Lower leg skin (tissue), 4 donors: ENCODE measurements around the gene PKD1L1. TPM values are rescaled to one million over a fixed set of nuclear protein-coding genes. Genes with fewer than 3 reads are reported as not detected.

ENCODE experiments used
- DNase-seq, 2 donors: peaks; one replicate each; pipeline ENCODE4 v3.0.0-alpha.2; 2019; ENCODE audit warnings: low spot score in 2 of 2
- H3K4me3 ChIP-seq: fragments of 200-600 bp; sonication (generic); 2 replicates; pipeline ENCODE4 v1.5.1; 2017; ENCODE audit warnings: mild to moderate bottlenecking, low read depth; ENCODE audit not compliant: poor library complexity, severe bottlenecking
- POLR2A ChIP-seq, 2 donors: fragments of 450-650 bp; IDR thresholded peaks; one replicate each; pipeline ENCODE4 v1.6.1; 2016 to 2017; ENCODE audit warnings: antibody characterized with exemption in 2 of 2, mild to moderate bottlenecking in 1 of 2, moderate library complexity in 1 of 2
- WGBS, 2 donors: methylation state at CpG; one replicate each; pipeline ENCODE4 v1.1.5; 2018; 5-methylcytosine and 5-hydroxymethylcytosine counted together
- intact Hi-C: fragments of 100-400 bp; cut with DNase I; formaldehyde crosslinking; loops from one replicate; pipeline ENCODE4 v1.15.0; 2023; ENCODE audit warnings: low total_unique reads
- total RNA-seq, 4 donors: library from RNA; depleted of rRNA; stranded (reverse); fragments of >200 nt; gene quantifications; one replicate each; pipeline ENCODE4 v1.1.0, GENCODE V29; 2016
- TF ChIP-seq, protein P1 (sequence below), 3 donors: fragments of 450-650 bp; IDR thresholded peaks; one replicate each; pipeline ENCODE4 v1.5.1; 2016; ENCODE audit warnings: antibody characterized with exemption in 3 of 3, mild to moderate bottlenecking in 3 of 3, moderate library complexity in 2 of 3

PKD1L1 gene
- total RNA-seq, 4 donors from 2014 or later, result 0.04 to 0.12 (median 0.07) TPM

DNA sequence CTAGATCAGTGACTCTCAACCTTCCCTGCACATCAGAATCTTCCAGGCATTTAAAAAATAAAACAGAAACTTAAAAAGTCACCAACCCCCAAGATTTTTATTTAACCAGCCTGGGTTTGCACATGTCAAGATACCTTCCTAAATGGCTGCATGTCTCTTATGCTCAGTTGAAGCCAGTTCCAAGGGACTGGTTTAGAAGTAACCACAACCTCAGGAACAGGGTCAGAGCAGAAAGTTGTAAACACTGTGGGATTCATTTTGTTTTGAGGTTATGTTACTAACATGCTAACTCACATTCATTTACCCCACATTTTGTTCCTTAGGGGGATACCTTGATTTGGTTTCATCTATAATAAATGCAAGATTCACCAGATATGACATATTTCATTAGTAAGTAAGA, 72.9 kb downstream of the PKD1L1 start:
- intact Hi-C loops, result no loop called here
- TF ChIP-seq, protein P1, sequence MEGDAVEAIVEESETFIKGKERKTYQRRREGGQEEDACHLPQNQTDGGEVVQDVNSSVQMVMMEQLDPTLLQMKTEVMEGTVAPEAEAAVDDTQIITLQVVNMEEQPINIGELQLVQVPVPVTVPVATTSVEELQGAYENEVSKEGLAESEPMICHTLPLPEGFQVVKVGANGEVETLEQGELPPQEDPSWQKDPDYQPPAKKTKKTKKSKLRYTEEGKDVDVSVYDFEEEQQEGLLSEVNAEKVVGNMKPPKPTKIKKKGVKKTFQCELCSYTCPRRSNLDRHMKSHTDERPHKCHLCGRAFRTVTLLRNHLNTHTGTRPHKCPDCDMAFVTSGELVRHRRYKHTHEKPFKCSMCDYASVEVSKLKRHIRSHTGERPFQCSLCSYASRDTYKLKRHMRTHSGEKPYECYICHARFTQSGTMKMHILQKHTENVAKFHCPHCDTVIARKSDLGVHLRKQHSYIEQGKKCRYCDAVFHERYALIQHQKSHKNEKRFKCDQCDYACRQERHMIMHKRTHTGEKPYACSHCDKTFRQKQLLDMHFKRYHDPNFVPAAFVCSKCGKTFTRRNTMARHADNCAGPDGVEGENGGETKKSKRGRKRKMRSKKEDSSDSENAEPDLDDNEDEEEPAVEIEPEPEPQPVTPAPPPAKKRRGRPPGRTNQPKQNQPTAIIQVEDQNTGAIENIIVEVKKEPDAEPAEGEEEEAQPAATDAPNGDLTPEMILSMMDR (IDR thresholded peaks at IDR 0.05), result no peak
- no peak for TF ChIP-seq POLR2A (IDR thresholded peaks at IDR 0.05)
- no peak overlapping the region for H3K4me3 ChIP-seq
- no peak for DNase-seq

DNA sequence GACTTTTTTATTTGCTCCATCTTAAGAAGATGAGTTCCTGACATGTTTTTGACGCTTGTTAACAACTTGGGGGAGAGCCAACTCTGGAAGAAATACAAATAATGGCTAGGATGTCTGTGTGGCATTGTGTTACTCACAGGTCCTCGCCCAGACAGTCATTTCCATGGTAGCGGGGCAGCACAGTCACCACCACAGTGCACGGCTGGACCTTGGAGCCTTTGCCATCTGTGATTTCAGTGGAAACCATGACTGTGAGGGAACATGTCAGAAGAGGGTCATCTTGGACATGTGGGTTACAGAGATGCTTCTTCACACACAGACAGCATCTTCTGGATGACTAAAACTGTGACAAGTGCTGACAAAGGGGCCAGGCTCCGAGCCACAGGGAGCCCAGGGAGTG, 74.5 kb downstream of the PKD1L1 start:
- intact Hi-C loops, result no loop called here
- 67 to 71% methylated on average over 5 of the region's 5 CpGs for WGBS, 2 donors
- TF ChIP-seq POLR2A (IDR thresholded peaks at IDR 0.05), result no peak
- TF ChIP-seq, protein P1 (IDR thresholded peaks at IDR 0.05), result no peak
- peak in 1 of 2 donors; percentile 43 for DNase-seq
- no peak overlapping the region for H3K4me3 ChIP-seq

- no peak for DNase-seq
- no peak overlapping the region for H3K4me3 ChIP-seq
- intact Hi-C loops, result no loop called here
- TF ChIP-seq, protein P1 (IDR thresholded peaks at IDR 0.05), result no peak
- TF ChIP-seq POLR2A (IDR thresholded peaks at IDR 0.05), result no peak
- WGBS, 2 donors, result 88 to 91% methylated on average over 3 of the region's 3 CpGs
Measured at GRCh38 chr7:47867286-47867685, 81.0 kb downstream of the PKD1L1 start.

GRCh38 chr7:47866120-47866519, 82.1 kb downstream of the PKD1L1 start:
- no peak for TF ChIP-seq POLR2A (IDR thresholded peaks at IDR 0.05)
- TF ChIP-seq, protein P1 (IDR thresholded peaks at IDR 0.05), result no peak
- peak in 1 of 2 donors; percentile 40 for DNase-seq
- no peak overlapping the region for H3K4me3 ChIP-seq
- WGBS, 2 donors, result 73 to 84% methylated on average over 3 of the region's 3 CpGs
- intact Hi-C loops, result no loop called here

DNA sequence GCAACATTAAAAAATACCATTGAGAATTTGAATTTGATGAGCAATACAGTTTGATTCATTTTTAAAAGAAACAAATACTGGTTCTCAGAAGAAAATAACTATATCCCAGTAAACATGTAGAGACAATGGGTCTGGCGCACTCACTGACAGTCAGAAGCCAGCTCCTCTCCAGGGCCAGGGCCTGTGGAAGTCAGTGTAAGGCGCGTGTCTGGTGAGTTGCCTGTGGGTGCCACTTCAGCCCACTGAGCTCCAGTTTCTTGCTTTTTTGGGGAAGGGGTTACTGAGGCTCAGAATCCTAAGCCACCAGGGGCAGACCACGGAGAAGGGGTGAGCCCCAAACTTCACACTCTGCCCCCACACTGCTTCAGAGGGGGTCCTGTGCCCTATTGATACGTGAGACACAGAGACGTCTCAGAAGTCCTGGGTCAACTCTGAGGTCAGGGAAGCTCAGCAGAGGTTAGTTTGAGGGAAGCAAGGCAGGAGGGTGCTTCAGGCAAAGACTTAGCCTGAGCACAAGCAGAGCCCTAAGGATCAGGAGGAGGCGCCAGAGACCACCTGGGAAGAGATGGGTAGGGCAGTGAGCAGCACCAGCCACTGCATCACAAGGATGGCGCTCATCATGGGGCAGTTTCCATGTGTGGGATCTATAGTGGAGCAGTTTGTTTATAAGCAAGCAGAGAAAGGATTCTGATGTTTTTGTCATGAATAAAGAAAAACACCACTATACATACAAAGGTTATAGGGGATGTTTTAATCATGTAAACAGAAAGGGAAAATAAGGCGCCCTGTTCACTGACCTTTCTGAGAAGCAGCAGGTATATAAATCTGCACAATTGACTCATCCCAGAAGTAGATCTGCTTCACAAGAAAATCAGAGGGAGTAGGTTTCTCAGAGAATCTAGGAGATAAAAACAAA, 95.7 kb downstream of the PKD1L1 start:
- TF ChIP-seq POLR2A (IDR thresholded peaks at IDR 0.05), result no peak
- TF ChIP-seq, protein P1 (IDR thresholded peaks at IDR 0.05), result no peak
- intact Hi-C loops, result no loop called here
- no peak overlapping the region for H3K4me3 ChIP-seq
- no peak for DNase-seq
- 80 to 94% methylated on average over 9 of the region's 9 CpGs for WGBS, 2 donors
